Thyroid gland (tissue), 4 donors: ENCODE data around the gene TUBB6.

Experiments used
- POLR2A ChIP-seq, 2 donors: fragments of 450-650 bp; IDR thresholded peaks; one replicate each; pipeline ENCODE4 v1.6.1; 2017; ENCODE audit warnings: antibody characterized with exemption in 2 of 2, mild to moderate bottlenecking in 2 of 2, moderate library complexity in 1 of 2
- TF ChIP-seq, protein P1 (sequence below), 6 experiments: fragments of 200-600 bp in 3 of 6; fragments of 450-650 bp in 3 of 6; sonication (generic) in 3 of 6; IDR thresholded peaks; one replicate each; pipeline ENCODE4 v1.5.1; 2016 to 2019; ENCODE audit warnings: antibody characterized with exemption in 6 of 6, mild to moderate bottlenecking in 2 of 6, inconsistent platforms in 1 of 6, moderate library complexity in 1 of 6

DNA sequence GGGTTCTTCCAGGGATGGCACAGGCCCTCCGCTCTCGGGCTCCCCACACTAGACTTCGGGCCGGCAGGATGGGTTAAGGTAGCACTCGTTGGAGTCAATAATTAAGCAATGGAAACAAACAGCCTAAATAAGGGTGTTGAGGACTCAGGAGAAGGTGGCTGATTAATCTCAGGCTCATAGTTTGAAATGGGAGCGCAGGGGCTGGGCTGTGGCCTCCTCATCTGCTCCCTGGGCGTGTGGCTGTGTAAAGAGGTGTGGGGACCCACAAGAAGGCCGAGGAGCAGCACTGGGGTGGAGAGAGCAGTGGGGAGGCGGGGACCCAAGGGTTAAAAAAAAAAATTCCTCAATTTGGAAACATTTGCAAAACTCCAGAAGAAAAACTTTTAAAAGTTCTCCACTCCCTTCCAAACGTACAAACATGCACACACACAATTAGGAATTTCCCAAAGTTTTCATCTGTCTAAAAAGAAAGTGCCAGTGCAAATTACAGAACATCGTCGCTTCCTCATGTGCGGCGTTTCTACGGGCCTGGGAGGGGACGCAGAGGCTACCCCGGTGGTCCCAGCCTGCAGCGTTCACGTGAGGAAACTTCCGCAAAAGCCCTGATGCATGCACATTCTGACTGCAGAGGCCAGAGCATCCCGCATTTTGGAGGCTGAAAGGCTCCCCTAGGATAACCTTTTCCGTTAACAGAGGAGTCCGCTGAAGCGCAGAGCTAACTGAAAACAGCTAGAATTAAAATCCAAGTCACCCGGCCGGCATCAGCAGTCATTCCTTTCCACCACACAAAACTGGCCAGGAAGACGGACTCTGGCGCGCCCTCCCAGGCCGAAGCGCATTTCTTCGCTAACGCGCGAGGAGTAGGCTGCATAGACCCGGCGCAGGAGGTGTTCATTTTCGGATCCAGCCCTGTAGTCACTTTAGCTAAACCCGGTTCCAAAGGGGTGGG lies 1.0 kb upstream of the TUBB6 start:
- TF ChIP-seq, protein P1, sequence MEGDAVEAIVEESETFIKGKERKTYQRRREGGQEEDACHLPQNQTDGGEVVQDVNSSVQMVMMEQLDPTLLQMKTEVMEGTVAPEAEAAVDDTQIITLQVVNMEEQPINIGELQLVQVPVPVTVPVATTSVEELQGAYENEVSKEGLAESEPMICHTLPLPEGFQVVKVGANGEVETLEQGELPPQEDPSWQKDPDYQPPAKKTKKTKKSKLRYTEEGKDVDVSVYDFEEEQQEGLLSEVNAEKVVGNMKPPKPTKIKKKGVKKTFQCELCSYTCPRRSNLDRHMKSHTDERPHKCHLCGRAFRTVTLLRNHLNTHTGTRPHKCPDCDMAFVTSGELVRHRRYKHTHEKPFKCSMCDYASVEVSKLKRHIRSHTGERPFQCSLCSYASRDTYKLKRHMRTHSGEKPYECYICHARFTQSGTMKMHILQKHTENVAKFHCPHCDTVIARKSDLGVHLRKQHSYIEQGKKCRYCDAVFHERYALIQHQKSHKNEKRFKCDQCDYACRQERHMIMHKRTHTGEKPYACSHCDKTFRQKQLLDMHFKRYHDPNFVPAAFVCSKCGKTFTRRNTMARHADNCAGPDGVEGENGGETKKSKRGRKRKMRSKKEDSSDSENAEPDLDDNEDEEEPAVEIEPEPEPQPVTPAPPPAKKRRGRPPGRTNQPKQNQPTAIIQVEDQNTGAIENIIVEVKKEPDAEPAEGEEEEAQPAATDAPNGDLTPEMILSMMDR (IDR thresholded peaks at IDR 0.05) = no peak
- TF ChIP-seq POLR2A (IDR thresholded peaks at IDR 0.05) = no peak
